Duodenal mucosa (tissue), 2 donors: Measurements from ENCODE around the gene MARK3.
A peak's percentile ranks its signal among the peaks of the same experiment; 100 is the strongest.

ENCODE experiments used
- H3K27ac ChIP-seq: one replicate; pipeline ENCODE4 v1.7.0; 2013; ENCODE audit warnings: low read depth, low read length
- H3K27me3 ChIP-seq, 2 donors: one replicate each; pipeline ENCODE4 v1.7.0; 2013; ENCODE audit warnings: low read length in 2 of 2, control low read depth in 1 of 2; ENCODE audit not compliant: insufficient read depth in 2 of 2, control insufficient read depth in 1 of 2
- H3K36me3 ChIP-seq, 2 donors: one replicate each; pipeline ENCODE4 v1.7.0; 2013; ENCODE audit warnings: low read length in 2 of 2, control low read depth in 1 of 2; ENCODE audit not compliant: insufficient read depth in 2 of 2, control insufficient read depth in 1 of 2
- H3K4me1 ChIP-seq, 2 donors: one replicate each; pipeline ENCODE4 v1.7.0; 2013; ENCODE audit warnings: low read length in 2 of 2, control low read depth in 1 of 2; ENCODE audit not compliant: insufficient read depth in 2 of 2, control insufficient read depth in 1 of 2
- H3K4me3 ChIP-seq, 2 donors: one replicate each; pipeline ENCODE4 v1.7.0; 2013; ENCODE audit warnings: low read length in 2 of 2, low read depth in 1 of 2
- H3K9ac ChIP-seq, 2 donors: one replicate each; pipeline ENCODE4 v1.7.0; 2013; ENCODE audit warnings: low read length in 2 of 2, low read depth in 1 of 2
- H3K9me3 ChIP-seq, 2 donors: one replicate each; pipeline ENCODE4 v1.7.0; 2013; ENCODE audit warnings: low read length in 2 of 2, control low read depth in 1 of 2; ENCODE audit not compliant: control insufficient read depth in 1 of 2

Gene MARK3

GRCh38 chr14:103384450-103385151 lies 614 bp upstream of the MARK3 start:
- peaks cover 21 to 22% of the 10 kb centered on the region in 2 donors for H3K4me1 ChIP-seq
- peak overlapping the region; percentile 94 to 100 for H3K4me3 ChIP-seq
- H3K9ac ChIP-seq, result peak overlapping the region; percentile 51 to 96
- no peaks in the 10 kb centered on the region for H3K9me3 ChIP-seq
- H3K27me3 ChIP-seq, result peaks cover 2 to 3% of the 10 kb centered on the region in 2 donors
- H3K27ac ChIP-seq, result peak overlapping the region; percentile 36
- H3K36me3 ChIP-seq, result no peaks in the 10 kb centered on the region

DNA sequence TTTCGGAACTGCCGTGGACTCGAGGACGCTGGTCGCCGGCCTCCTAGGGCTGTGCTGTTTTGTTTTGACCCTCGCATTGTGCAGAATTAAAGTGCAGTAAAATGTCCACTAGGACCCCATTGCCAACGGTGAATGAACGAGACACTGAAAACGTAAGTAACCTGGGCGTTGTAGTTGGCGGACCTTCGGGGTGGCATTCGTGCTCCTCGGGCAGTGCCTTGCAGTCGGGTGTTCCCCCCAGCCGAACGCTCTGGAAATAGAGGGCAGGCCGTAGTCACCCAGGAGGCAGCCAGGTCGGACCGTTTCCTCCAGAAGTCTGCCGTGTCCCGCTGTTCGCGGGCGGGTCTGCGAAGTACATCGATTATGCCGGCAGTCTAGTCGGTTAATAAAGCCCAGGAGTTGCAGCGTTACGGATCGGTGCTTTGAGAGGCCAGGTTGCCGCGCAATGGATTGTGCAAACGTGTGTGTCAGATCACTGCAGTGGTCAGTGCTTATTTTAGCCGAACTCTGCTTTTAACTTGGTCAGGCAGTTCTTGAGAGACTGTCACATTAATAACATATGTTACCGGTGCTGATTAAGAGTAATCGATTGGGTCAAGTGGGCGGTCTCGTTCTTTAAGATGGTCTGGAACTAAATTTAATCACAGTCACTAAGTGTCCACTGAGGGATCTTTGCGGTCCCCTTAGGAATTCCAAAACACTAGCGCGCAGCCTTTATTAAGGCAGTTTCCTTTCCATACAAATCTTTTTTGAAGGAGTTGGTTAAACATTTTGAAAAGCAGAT lies 906 bp downstream of the MARK3 start:
- Histone ChIP-seq H3K27ac (peak overlapping the region; percentile 97), H3K9me3 (no peaks in the 10 kb centered on the region), H3K9ac (peak overlapping the region; percentile 94 to 96), H3K36me3 (no peaks in the 10 kb centered on the region), H3K27me3 (peaks cover 2 to 3% of the 10 kb centered on the region in 2 donors), H3K4me3 (peak overlapping the region; percentile 94 to 100), H3K4me1 (peaks cover 21 to 22% of the 10 kb centered on the region in 2 donors)

- Histone ChIP-seq H3K4me3 (peak overlapping the region; percentile 94 to 100), H3K9ac (peak overlapping the region; percentile 94 to 96), H3K9me3 (no peaks in the 10 kb centered on the region), H3K27me3 (peaks cover 2 to 3% of the 10 kb centered on the region in 2 donors), H3K27ac (no peak overlapping the region), H3K4me1 (peaks cover 22 to 23% of the 10 kb centered on the region in 2 donors), H3K36me3 (no peaks in the 10 kb centered on the region)
Measured at GRCh38 chr14:103386713-103387329, 1.6 kb downstream of the MARK3 start.

DNA sequence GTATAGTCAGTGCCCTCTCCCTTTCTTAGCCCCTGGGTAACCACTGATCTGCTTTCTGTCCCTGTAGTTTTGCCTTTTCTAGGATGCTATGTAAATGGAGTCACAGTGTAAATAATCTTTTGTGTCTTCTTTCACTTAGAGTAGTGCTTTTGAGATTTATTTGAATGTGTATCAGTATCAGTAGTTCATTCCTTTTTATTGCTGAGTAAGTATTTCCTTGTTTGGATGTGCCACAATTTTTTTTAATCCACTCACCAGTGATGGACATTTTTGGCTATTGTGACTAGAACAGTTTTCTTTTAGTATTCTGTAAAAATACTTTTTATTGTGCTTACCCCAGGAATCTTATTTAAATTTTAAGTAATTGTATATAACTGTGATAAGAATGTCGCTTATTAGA lies 3.4 kb downstream of the MARK3 start:
- no peak overlapping the region for H3K9ac ChIP-seq
- peaks cover 0 to 3% of the 10 kb centered on the region in 2 donors for H3K27me3 ChIP-seq
- no peak overlapping the region for H3K4me3 ChIP-seq
- peaks cover 29 to 31% of the 10 kb centered on the region in 2 donors for H3K4me1 ChIP-seq
- no peaks in the 10 kb centered on the region for H3K9me3 ChIP-seq
- H3K27ac ChIP-seq, result no peak overlapping the region
- no peaks in the 10 kb centered on the region for H3K36me3 ChIP-seq

DNA sequence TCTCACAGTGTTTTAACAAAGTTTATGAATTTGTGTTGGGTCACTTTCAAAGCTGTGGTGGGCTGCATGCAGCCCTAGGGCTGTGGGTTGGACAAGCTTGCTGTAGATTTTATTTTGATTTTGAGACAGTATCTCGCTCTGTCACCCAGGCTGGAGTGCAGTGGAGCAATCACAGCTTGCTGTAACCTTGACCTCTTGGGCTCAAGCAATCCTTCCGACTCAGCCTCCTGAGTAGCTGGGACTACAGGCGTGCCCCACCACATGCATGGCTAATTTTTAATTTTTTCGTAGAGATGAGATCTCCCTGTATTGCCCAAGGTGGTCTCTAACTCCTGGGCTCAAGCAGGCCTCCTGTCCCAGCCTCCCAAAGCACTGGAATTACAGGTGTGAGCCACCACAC lies 5.4 kb downstream of the MARK3 start:
- Histone ChIP-seq H3K9ac (no peak overlapping the region), H3K4me3 (no peak overlapping the region), H3K4me1 (peaks cover 31 to 41% of the 10 kb centered on the region in 2 donors), H3K9me3 (no peaks in the 10 kb centered on the region), H3K27ac (no peak overlapping the region), H3K27me3 (no peaks in the 10 kb centered on the region), H3K36me3 (no peaks in the 10 kb centered on the region)

GRCh38 chr14:103391048-103391447 lies 5.8 kb downstream of the MARK3 start:
- Histone ChIP-seq H3K9me3 (no peaks in the 10 kb centered on the region), H3K4me1 (peaks cover 33 to 41% of the 10 kb centered on the region in 2 donors), H3K9ac (no peak overlapping the region), H3K27ac (no peak overlapping the region), H3K36me3 (no peaks in the 10 kb centered on the region), H3K4me3 (no peak overlapping the region), H3K27me3 (no peaks in the 10 kb centered on the region)

GRCh38 chr14:103392106-103392505 lies 6.9 kb downstream of the MARK3 start:
- Histone ChIP-seq H3K27me3 (no peaks in the 10 kb centered on the region), H3K9ac (no peak overlapping the region), H3K4me1 (peaks cover 33 to 45% of the 10 kb centered on the region in 2 donors), H3K9me3 (no peaks in the 10 kb centered on the region), H3K27ac (no peak overlapping the region), H3K36me3 (no peaks in the 10 kb centered on the region), H3K4me3 (no peak overlapping the region)

DNA sequence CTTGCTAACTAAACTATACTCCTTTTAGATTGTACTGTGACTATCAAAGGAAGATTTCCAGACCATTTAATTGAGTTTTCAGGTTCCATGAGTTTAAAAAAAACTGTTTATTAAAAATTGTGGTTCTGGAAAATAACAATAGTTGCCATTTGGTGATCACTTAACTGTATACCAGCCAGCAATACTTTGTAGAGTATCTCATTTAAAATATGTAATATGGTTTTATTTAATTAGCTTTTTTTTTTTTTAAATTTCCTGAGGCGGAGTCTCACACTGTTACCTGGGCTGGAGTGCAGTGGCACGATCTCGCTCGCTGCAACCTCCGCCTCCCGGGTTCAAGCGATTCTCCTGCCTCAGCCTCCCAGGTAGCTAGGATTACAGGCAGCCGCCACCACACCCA lies 7.4 kb downstream of the MARK3 start:
- H3K9ac ChIP-seq, result no peak overlapping the region
- no peak overlapping the region for H3K4me3 ChIP-seq
- peaks cover 31 to 44% of the 10 kb centered on the region in 2 donors for H3K4me1 ChIP-seq
- H3K27me3 ChIP-seq, result no peaks in the 10 kb centered on the region
- no peaks in the 10 kb centered on the region for H3K36me3 ChIP-seq
- H3K27ac ChIP-seq, result no peak overlapping the region
- no peaks in the 10 kb centered on the region for H3K9me3 ChIP-seq

DNA sequence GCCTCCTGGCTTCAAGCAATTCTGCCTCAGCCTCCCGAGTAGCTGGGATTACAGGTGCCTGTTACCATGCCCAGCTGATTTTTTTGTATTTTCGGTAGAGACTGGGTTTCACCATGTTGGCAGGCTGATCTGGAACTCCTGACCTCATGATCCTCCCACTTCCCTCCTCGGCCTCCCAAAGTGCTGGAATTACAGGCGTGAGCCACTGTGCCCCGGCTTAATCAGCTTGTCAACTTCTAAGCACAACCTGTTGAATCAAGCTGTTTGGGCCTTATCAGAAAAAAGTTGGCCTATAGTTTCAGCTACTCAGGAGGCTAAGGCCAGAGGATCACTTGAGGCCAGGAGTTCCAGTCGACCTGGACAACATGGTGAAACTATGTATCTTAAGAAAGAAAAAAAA lies 7.9 kb downstream of the MARK3 start:
- Histone ChIP-seq H3K4me3 (no peak overlapping the region), H3K9ac (no peak overlapping the region), H3K4me1 (peaks cover 31 to 43% of the 10 kb centered on the region in 2 donors)

More for the DNA sequence above, 7.9 kb downstream of the MARK3 start:
- no peaks in the 10 kb centered on the region for H3K36me3 ChIP-seq
- no peaks in the 10 kb centered on the region for H3K27me3 ChIP-seq
- H3K27ac ChIP-seq, result no peak overlapping the region
- H3K9me3 ChIP-seq, result no peaks in the 10 kb centered on the region
